SHP77 treated with DMSO at 0.1 percent for 48 hours (cell line): Measurements from ENCODE around the gene HAND2.

Source experiments
- DNase-seq: peaks from one replicate; lab custom pipeline; 2025; lab: John Stamatoyannopoulos, UW

The HAND2 gene

DNA sequence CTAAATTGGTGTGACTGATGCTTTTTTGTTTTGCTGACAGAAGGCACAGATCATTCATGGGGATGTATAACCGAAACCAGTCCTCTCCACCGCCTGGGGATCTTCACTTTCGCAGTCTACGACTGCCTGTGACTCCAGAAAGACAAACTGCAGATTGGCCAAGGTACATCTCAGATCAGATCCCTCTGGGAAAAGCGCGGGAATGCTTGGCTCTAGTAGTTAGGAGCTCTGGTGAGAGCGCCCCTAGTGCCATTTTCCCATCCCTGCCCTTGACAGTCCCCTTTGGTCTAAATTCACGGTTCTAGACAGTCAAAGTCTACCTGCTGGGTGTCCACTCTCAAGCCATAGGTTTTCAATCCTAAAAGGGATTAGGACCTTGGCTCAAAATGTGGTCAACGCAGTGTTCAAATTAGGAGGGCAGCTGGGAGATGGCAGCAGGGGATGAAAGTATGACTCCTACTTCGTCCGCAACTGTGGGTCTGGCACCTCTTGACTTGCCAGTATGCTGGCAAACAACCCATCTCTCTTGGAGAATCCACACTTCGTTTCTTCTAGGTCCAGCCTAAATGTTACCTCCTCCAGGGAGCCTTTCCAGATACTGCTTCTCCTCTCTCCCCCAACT lies 6.9 kb upstream of the HAND2 start:
- DNase-seq, result no peak

DNA sequence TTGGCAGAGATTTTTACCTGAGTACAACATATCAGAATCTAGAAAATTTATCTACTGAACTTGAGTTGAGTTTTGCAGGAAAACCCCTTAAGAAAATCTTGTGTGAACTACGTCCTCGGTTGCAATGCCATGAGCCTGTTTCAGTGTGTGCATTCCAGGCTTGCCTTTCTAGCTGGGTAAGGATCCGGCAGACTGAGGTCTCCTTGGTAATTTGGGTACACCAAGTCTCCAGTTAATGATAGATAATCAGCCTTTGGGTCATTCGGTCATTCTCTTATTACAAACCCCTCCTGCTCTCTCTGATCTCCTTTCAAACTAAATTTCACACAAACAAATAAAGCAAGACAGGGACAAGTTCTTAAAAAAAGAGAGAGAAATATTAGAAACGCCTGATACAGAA lies 5.9 kb upstream of the HAND2 start:
- no peak for DNase-seq

GRCh38 chr4:173535165-173535902 lies 5.3 kb upstream of the HAND2 start:
- DNase-seq, result no peak

DNA sequence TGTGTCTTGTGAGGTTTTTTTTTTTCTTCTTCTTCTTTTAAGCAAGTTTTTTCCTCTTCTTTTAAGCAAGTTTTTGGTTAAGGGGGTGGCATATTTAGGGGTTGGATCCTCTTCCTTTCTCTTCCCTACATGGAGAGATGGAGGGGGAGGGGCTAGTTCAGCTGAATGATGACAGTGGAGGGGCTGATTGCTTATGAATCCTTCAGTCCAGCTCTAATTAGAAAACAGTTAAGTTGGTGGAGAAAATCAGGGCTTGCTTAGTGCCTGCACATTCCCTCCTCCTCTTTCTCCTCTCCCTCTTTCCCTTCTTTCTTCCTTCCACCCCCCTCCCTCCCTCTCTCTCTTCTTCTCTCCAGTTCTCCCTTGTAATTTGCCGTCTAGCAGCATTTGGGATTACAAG lies 4.4 kb upstream of the HAND2 start:
- DNase-seq, result no peak

GRCh38 chr4:173532725-173533511 lies 2.9 kb upstream of the HAND2 start:
- no peak for DNase-seq

DNA sequence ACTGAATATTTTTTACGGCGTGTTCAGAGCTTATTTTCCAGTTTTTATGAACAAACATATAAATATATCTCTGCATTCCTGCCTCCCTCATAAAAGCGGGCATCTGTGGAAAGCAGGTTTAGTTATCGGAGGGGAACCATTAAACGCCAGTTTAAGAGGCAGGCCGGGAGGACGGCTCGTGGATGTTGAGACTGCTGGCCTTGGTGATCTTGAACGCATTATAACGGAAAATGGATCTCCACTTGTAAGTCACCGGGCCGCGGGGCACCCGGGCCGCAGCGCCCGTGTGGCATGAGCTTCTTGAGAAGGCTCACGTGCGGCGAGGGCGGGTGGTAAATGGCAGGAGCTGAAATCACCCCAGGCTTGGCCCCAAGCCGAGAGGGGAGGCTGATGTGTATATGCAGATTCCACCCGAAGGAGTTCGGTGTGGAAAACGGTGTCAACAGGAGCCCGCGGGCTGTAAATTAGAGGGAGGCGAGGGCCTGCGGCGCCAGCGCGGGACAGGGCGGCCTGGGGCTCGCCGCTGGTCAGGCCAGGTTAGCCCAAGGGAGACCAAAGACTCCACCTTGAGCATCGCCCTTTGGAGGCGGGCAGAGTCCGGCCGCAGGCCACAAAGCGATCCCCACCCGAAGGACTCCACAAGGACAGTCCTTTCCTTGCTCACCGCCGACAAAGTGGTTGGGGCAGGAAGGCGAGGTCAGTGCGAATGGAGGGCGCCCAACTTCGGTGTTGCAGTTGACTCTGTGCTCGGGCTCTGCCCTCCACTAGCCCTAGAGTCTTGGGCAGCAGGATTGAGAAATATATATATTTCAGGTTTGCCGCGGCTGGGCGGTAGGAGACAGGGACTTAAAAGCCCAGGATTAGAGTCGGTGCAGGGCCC lies 1.3 kb upstream of the HAND2 start:
- DNase-seq, result no peak

DNA sequence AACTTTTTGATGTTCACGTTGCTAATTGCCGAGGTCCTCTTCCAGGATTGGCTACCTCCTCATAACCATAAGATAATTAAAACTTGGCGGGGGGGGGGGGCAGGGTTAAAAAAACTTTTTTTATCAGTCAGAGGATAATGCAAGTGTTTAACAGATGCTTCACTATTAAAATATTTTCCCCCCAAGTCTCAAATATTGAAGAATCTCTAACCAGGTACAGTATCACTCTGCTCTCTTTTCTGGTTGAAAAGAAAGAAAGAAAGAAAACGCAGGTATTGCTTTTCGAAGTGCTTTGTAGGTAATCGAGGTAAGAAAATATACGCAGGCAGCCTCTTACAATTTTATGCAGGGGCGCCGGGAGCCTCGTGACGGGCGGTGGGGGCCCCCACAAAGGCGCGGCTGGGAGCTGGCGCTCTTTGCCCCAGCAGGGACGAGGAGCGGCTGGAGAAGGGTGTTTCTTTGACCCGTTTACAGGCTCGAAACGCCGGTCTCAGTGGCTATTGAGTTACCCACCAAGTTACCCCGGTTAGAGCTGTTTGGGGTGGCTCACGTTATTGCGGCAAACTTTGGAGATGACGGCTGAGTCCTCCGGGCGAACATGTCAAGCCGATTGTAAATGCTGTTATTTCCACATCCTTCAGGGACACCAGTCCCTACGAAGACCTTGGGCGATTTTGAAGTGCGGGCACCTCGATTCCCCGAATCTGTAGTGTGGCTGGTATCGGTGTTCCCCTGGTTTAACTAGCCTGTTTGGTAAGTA lies 477 bp upstream of the HAND2 start:
- no peak for DNase-seq

GRCh38 chr4:173528378-173529321 lies 1.4 kb downstream of the HAND2 start:
- DNase-seq, result no peak

DNA sequence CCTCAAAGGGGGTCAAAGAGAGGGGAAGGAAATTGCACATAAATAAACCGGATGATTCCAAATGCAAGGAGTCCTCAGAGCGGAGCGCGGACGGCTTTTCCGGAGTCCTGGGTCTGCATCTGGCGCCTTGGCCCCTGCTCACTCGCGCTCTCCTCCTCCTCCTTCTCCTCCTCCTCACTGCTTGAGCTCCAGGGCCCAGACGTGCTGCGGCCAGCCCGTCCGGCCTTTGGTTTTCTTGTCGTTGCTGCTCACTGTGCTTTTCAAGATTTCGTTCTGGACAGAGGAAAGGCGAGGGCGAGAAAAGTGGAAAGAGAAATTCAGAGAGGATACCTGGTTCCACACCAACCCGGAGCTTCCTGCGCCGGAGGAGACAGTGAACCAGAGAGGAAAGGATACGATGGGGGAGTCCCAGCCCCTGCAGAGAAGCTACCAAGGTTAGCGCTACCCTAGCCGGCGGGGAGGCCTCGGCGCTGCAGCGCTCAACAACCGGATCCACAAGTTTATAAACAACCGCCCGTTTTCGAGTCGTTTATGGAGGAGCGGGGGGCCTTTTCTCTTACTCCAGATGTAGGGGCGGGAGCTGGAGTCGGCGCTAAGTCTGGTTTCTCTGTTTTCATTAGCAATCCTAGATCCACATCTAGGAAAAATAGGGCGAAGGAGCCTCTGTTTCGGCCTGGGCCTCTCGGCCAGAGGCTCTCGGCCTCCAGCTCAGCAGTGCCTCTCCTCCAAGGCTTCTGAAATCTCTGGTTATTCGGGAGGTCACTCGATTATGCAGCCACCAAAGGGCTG lies 2.7 kb downstream of the HAND2 start:
- no peak for DNase-seq

- DNase-seq, result no peak
Measured at GRCh38 chr4:173526724-173527102, 3.3 kb downstream of the HAND2 start.

DNA sequence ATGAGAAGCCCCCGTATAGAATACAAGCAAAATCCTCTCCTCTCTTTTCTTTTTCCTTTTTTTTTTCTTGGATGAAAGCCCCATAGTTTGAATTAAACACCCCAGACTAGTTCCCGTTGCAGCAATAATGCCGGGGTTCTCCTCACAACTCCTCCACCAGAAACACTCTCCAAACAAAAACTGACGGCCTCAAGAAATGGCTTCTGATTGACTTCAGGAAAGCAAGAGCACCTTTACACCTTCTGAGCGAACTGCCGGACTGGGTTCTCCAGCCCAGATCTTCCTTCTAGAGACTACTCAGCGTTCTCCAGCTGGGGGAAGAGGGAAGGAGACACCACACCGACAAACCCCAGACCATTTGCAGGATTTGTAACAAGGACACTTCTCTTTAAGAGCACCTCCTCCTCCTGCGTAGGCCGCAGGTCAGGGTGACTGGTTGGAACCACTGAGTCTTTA lies 4.0 kb downstream of the HAND2 start:
- DNase-seq, result no peak

GRCh38 chr4:173525118-173526011 lies 4.7 kb downstream of the HAND2 start:
- DNase-seq, result no peak

GRCh38 chr4:173524218-173525117 lies 5.6 kb downstream of the HAND2 start:
- DNase-seq, result no peak

DNA sequence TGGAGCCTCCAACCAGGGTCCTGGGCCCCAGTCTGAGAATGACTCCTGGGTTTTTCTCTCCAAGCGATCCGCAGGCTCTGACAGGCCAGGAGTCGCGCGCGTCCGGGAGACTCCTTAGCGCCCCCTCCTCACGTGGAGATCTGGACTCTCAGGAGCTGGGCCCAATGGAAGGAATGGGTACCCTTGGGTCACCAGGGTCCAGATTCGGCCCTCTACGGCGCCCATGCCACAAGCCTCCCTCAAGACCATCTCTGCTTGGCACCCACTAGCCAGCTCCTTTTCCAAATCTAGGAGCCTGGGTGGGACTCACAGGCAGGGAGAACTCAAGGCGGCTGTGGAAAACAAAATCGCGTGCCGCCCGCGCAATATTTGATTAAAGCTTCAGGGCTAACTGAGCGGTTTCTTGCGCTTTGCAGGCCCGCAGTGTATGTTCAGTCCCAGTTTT lies 7.1 kb downstream of the HAND2 start:
- DNase-seq, result no peak

DNA sequence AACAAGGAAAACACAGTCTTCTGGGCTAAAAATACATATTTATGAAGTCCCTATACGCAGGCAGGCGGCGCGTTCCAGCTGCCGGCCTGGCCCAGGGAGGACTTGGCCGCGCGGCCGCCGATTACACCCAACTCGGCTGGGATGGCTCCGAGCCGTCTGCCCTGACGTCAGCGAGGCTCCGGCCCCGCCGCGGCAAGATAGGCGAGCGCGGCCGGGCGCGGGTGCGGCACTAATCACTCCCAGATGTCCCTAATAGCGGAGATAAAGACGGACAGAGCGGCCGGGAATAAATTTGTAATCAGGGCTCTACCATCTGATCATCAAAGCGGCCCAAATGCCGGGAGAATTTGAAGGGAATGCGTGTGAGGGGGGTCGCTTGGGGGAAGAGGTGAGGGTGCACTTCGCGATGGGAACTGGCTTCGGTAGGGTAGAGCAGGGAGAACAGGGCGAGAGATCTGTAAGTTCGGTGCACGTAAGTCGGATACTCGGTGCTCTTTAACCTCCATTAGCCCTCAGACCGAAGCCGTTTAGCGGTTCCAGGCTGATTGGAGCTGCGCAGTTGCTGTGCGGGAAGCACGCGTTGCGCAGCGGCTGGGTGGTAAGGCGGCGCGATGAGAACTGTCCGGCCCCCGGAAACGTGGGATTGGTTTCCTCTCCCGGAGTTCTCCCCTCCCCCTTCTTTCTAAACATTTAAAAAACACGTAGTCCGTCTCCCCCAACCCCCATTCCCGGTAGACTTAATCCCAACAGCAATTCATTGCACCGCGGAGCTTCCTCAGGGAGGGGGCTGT lies 7.7 kb downstream of the HAND2 start:
- no peak for DNase-seq

GRCh38 chr4:173521467-173522159 lies 8.4 kb downstream of the HAND2 start:
- no peak for DNase-seq
